WI38 (cell line): Measurements from ENCODE around the gene SIX5.
"Not testable (repeated sequence)": the region's sequence is repeated elsewhere in the genome, so short reads cannot be mapped to it uniquely, and the experiment has no call there.

Experiments
- H3K4me3 ChIP-seq: 2 replicates; pipeline ENCODE4 v1.5.1; 2011; ENCODE audit warnings: low read depth, mild to moderate bottlenecking, control low read depth, low read length
- TF ChIP-seq, protein P1 (sequence below): IDR thresholded peaks from 2 replicates; pipeline ENCODE4 v1.5.1; 2012; ENCODE audit warnings: low read depth, mild to moderate bottlenecking, control low read depth, low read length

SIX5 gene

DNA sequence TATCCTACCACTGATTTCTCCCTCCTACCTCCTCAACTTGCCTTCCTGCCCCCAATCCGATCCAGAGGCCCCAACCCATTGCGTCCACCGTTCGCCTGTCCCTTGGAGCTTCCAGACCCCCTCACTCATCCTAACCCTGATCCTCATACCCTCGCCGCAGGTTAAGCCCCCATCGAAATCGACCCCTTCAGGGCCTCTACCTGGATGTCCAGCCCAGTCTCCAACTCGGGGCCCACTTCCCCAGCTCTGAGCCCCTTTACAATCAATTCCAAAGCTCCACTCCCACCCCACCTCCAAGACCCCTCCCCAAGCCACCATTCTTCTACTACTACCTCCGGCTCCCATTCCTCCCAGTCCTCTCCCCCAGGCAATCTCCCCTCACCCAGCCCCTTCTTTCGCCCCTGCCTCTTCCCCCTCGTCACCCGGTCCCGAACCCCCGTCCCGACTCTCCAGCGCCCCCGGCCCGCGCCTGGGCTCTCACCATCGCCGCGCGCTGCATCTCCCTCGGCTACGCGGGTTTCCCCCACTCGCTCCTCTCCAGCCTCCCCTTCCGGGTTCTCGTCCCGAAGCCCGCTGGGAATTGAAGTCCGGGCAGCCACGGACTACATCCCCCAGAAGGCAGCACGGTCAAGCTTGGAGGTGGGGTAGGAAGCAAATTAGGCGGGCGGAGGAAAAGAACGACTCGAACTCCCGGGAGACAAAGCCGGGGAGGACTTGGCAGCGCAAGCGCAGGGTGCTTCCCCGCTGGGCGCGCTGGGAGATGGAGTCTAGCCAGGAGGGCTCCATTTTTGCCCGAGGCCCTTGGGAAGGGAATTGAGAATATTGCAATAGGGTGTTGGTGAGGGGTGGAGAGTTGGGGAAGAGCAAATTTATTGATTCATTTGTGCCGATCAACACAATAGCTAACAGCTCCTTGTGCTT, 38.4 kb downstream of the SIX5 start, which contains the start of gene FBXO46:
Gene FBXO46, minus strand, starts transcription at position 529 of the 921 bp plus-strand sequence. CDS start 17,401 bp downstream, outside the sequence.
- peak within 1 kb of the TSS; percentile 94 for H3K4me3 ChIP-seq
- TF ChIP-seq, protein P1, sequence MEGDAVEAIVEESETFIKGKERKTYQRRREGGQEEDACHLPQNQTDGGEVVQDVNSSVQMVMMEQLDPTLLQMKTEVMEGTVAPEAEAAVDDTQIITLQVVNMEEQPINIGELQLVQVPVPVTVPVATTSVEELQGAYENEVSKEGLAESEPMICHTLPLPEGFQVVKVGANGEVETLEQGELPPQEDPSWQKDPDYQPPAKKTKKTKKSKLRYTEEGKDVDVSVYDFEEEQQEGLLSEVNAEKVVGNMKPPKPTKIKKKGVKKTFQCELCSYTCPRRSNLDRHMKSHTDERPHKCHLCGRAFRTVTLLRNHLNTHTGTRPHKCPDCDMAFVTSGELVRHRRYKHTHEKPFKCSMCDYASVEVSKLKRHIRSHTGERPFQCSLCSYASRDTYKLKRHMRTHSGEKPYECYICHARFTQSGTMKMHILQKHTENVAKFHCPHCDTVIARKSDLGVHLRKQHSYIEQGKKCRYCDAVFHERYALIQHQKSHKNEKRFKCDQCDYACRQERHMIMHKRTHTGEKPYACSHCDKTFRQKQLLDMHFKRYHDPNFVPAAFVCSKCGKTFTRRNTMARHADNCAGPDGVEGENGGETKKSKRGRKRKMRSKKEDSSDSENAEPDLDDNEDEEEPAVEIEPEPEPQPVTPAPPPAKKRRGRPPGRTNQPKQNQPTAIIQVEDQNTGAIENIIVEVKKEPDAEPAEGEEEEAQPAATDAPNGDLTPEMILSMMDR, result 0 out of 2 replicates have a peak, but pooled peaks have one; percentile 13

DNA sequence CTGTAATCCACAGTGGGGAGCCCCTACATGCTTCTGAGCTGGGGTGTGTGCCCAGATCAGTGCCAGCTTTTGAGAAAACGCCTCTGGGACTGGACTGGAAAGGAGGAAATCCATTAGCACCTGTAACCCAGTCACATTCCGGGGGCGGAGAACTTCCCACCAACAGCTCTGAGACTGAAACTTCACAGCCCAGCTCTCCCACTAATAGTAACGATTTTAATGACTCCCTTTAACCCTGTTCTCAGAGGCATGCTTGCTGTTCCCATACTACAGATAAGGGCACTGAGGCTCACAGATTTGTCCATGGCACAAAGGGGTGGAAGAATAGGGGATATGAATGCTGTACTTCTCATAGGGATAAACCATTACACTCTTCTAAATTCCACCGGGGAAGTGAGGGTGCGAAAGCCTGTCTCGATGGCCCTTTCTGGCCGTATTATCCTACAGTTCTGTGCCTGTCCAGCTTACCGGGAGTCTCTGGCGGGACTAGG, 39.2 kb downstream of the SIX5 start:
- TF ChIP-seq, protein P1, result no peak

DNA sequence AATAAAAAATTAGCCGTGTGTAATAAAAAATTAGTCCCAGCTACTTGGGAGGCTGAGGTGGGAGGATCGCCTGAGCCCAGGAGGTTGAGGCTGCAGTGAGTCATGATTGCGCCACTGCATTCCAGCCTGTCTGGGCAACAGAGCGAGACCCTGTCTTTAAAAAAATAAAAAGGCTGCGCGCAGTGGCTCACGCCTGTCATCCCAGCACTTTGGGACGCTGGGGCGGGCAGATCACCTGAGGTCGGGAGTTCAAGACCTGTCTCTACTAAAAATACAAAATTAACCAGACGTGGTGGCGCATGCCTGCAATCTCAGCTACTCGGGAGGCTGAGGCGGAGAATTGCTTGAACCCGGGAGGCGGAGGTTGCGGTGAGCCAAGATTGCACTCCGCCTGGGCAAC, 40.4 kb downstream of the SIX5 start:
- not testable (repeated sequence) for H3K4me3 ChIP-seq

More for the DNA sequence above, 39.2 kb downstream of the SIX5 start:
- H3K4me3 ChIP-seq, result peak overlapping the region; percentile 94

DNA sequence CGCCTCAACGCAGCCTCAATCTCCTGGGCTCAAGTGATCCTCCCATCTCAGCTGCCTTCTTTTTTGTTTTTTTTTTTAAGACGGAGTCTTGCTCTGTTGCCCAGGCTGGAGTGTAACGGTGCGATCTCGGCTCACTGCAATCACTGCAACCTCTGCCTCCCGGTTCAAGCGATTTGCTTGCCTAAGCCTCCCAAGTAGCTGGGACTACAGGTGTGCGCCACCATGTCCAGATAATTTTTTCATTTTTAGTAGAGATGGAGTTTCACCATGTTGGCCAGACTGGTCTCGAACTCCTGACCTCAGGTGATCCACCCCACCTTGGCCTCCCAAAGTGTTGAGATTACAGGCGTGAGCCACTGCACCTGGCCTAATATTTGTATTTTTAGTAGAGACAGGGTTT, 49.0 kb downstream of the SIX5 start:
- not testable (repeated sequence) for H3K4me3 ChIP-seq

DNA sequence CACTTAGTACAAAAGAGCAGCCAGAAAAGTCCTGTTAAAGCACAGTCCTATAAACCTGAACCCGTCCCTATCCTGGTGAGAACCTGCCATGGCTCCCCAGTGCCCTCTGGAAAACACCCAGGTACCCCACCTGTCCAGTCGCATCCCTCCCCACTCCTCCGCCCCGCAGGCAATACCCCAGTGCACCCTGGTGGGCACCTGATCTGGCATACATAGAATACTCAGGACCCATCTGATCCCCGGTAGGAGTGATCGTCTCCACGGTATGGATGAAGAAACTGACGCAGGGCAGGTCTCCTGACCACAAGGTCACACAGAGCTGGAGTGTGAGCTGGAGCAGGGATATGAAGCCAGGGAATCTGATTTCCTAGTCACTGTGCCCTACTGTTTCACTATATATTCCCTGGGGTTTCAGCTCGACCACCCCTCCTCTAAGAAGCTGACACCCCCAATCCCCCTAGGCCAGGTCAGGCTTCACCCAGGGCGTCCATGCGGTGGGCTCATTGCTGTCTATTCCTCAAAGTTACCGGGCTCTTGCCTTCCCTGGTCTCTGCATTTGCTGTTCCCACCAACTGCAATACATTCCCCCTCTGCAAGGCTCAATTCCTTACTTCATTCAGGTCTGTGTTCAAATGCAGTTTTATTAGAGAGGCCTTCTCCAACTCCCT, 50.9 kb downstream of the SIX5 start:
- H3K4me3 ChIP-seq, result peak overlapping the region; percentile 54
- TF ChIP-seq, protein P1, result no peak

DNA sequence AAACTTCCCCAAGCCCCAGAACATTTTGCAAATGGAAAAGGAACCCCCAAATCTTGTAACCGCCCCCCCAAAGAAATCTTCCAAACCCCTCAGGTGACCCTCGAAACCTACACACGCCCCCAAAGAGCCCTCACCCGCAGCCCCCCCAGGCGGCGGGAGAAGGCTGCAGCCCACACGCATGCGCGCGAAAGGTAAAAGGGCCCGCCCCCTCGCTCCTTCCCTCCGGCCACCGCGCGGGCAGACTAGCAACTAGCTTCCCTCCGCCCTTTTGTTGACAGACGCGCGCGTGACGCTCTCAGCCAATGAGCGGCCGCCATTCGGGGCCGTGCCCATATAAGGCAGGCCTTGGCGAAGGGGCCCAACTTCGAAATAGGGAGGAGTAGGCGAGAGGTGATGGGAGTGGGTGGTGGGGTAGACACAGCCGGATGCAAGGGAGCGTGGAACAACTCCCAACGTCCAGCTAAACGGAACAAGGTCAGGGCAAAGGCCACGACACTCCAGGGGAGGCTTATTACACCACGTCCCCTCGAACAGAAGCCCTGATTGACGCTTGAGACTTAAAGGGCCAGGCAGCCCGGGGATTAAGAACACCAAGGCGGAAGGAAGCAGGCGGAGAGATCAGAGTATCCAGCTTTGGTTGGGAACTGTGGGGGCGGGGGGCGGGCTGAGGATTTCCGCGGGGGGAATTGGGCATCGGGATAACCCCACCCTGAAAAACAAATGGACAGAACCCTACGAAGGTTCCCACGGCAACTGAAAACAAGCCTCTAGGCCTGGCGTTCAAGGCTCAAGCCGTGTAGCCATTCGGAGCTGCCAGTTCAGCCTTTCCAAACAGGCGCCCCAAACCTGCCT, 51.7 kb downstream of the SIX5 start:
- TF ChIP-seq, protein P1, result no peak
- peak overlapping the region; percentile 73 for H3K4me3 ChIP-seq

DNA sequence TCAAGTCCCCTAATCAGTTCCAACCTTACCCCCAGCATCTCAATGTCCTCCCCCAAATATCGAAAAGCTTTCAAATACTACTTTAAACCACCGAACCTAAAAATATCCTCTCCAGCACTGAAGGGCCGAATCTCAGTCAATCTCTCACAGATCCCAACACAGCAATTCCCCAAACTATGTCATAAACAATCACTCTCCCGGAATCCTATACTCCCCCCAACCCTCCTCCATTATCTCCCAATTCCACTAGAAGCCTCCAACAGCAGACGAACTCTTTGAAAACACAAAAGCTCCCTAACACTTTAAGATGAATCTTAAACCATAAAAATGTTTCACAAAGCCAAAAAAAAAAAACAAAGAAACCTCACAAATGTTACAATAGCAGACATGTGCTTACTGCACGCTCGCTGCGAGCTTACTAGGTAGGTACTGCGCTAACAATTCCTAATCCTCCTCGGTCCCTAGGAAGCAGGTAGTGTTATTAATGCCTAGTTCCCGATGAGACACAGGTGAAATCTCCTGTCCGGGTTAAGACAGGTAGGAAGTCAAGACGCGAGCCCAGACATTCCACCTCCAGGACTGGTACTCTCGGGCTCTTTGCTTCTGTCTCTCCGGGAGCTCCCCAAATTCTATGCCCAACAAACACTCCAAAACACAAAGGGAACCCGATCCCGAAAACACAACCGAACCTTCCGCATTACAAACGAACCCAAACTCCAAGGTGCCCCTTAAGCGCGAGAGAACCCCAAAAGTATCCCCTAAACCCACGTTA, 52.5 kb downstream of the SIX5 start:
- peak overlapping the region; percentile 73 for H3K4me3 ChIP-seq
- TF ChIP-seq, protein P1, result no peak
